ENCODE measurements around the gene CNOT3. TPM values are rescaled to one million over a fixed set of nuclear protein-coding genes. Genes with fewer than 3 reads are reported as not detected.

Gene CNOT3
- total RNA-seq, 1 experiment from 2014 or later = 77.7 TPM

- Mint-ChIP-seq H3K4me1 (ENCODE audit: low read depth, unreplicated experiment) (peaks cover 8% of the 10 kb centered on the region), H3K27me3 (ENCODE audit: insufficient read depth, unreplicated experiment) (no peaks in the 10 kb centered on the region), H3K27ac (ENCODE audit: unreplicated experiment) (no peak overlapping the region), H3K36me3 (ENCODE audit: insufficient read depth, unreplicated experiment) (peaks cover 94% of the 10 kb centered on the region), H3K4me3 (ENCODE audit: unreplicated experiment) (no peak overlapping the region), H3K9me3 (ENCODE audit: unreplicated experiment) (no peaks in the 10 kb centered on the region)
- ChIA-PET POLR2A (no interaction called here), CTCF (interaction anchor here (2.1 kb wide), 1 partner anchor 15 kb away, joined by 5 read pairs; the partner anchor contains the start of gene CNOT3)
- Histone ChIP-seq H3K27me3 (replicated peaks; ENCODE audit: control insufficient read depth, insufficient read depth, low read length) (no peaks in the 10 kb centered on the region), H3K4me3 (ENCODE audit: low read depth, low read length) (no peak overlapping the region), H3K36me3 (ENCODE audit: control insufficient read depth, insufficient read depth, low read length) (peaks cover 10% of the 10 kb centered on the region), H3K4me1 (peaks cover 5% of the 10 kb centered on the region; the same call in 1 of the 2 replicates), H3K9me3 (no peaks in the 10 kb centered on the region)
- no TSS peak for BruUV-seq (replicated peaks)
- intact Hi-C loops (cut with micrococcal nuclease; ENCODE audit: unreplicated experiment) = no loop called here
- no peak for DNase-seq
- no peak for TF ChIP-seq CTCF (IDR thresholded peaks at IDR 0.05; ENCODE audit: insufficient read depth in 1 of 2, low read depth in 1 of 2, low read length in 1 of 2, severe bottlenecking in 1 of 2, unreplicated experiment in 1 of 2)
Measured at GRCh38 chr19:54152267-54152666, 14.7 kb downstream of the CNOT3 start.

- H3K27ac Mint-ChIP-seq (ENCODE audit: unreplicated experiment) = peak overlapping the region; percentile 55
- no TSS peak for BruUV-seq (replicated peaks)
- POLR2A ChIA-PET = no interaction called here
Measured at GRCh38 chr19:54152878-54153524, 15.4 kb downstream of the CNOT3 start.

GRCh38 chr19:54153731-54154326 lies 16.3 kb downstream of the CNOT3 start:
- H3K27me3 ChIP-seq (replicated peaks; ENCODE audit: control insufficient read depth, insufficient read depth, low read length) = no peaks in the 10 kb centered on the region
- no peak overlapping the region for H3K4me3 ChIP-seq (ENCODE audit: low read depth, low read length)
- Mint-ChIP-seq H3K27me3 (ENCODE audit: insufficient read depth, unreplicated experiment) (no peaks in the 10 kb centered on the region), H3K36me3 (ENCODE audit: insufficient read depth, unreplicated experiment) (peaks cover 90% of the 10 kb centered on the region), H3K4me1 (ENCODE audit: low read depth, unreplicated experiment) (peaks cover 15% of the 10 kb centered on the region), H3K4me3 (ENCODE audit: unreplicated experiment) (no peak overlapping the region), H3K27ac (ENCODE audit: unreplicated experiment) (peak overlapping the region; percentile 55), H3K9me3 (ENCODE audit: unreplicated experiment) (no peaks in the 10 kb centered on the region)
- DNase-seq = no peak
- H3K36me3 ChIP-seq (ENCODE audit: control insufficient read depth, insufficient read depth, low read length) = peaks cover 10% of the 10 kb centered on the region
- H3K4me1 ChIP-seq = peaks cover 10% of the 10 kb centered on the region
- ChIA-PET CTCF (no interaction called here), POLR2A (no interaction called here)
- no TSS peak for BruUV-seq (replicated peaks)
- intact Hi-C loops (cut with micrococcal nuclease; ENCODE audit: unreplicated experiment) = no loop called here
- no peaks in the 10 kb centered on the region for H3K9me3 ChIP-seq
- no peak for TF ChIP-seq CTCF (IDR thresholded peaks at IDR 0.05; ENCODE audit: insufficient read depth in 1 of 2, low read depth in 1 of 2, low read length in 1 of 2, severe bottlenecking in 1 of 2, unreplicated experiment in 1 of 2)

More at GRCh38 chr19:54152878-54153524, 15.4 kb downstream of the CNOT3 start:
- Histone ChIP-seq H3K4me1 (peaks cover 5% of the 10 kb centered on the region; the same call in 1 of the 2 replicates), H3K36me3 (ENCODE audit: control insufficient read depth, insufficient read depth, low read length) (peaks cover 10% of the 10 kb centered on the region), H3K27me3 (replicated peaks; ENCODE audit: control insufficient read depth, insufficient read depth, low read length) (no peaks in the 10 kb centered on the region), H3K9me3 (no peaks in the 10 kb centered on the region), H3K4me3 (ENCODE audit: low read depth, low read length) (no peak overlapping the region)
- intact Hi-C loops (cut with micrococcal nuclease; ENCODE audit: unreplicated experiment) = no loop called here
- Mint-ChIP-seq H3K4me3 (ENCODE audit: unreplicated experiment) (no peak overlapping the region), H3K4me1 (ENCODE audit: low read depth, unreplicated experiment) (peaks cover 10% of the 10 kb centered on the region), H3K27me3 (ENCODE audit: insufficient read depth, unreplicated experiment) (no peaks in the 10 kb centered on the region), H3K36me3 (ENCODE audit: insufficient read depth, unreplicated experiment) (peaks cover 93% of the 10 kb centered on the region), H3K9me3 (ENCODE audit: unreplicated experiment) (no peaks in the 10 kb centered on the region)
- DNase-seq = no peak
- CTCF ChIA-PET = no interaction called here
- TF ChIP-seq CTCF (IDR thresholded peaks at IDR 0.05; ENCODE audit: insufficient read depth in 1 of 2, low read depth in 1 of 2, low read length in 1 of 2, severe bottlenecking in 1 of 2, unreplicated experiment in 1 of 2) = no peak

All from Caco-2 (cell line).